Activated CD8-positive, alpha-beta memory T cell treated with anti-CD3 and anti-CD28 coated beads for 36 hours (primary cell): ENCODE data around the gene ATP6V0D1. TPM values are rescaled to one million over a fixed set of nuclear protein-coding genes. Genes with fewer than 3 reads are reported as not detected.

Experiments used
- CTCF ChIA-PET: fragments of 350-600 bp; sonication (Branson Sonifier 250); formaldehyde crosslinking; loops from one replicate; lab custom pipeline; 2021; ENCODE audit warnings: antibody characterized with exemption; lab: Charles Lee
- POLR2A ChIA-PET: fragments of 350-600 bp; sonication (Branson Sonifier 250); formaldehyde crosslinking; loops from one replicate; lab custom pipeline; 2021; ENCODE audit warnings: antibody characterized with exemption; lab: Charles Lee
- total RNA-seq, 2 experiments: library from RNA; stranded (reverse); gene quantifications; one replicate each; pipeline ENCODE4 v1.2.3, GENCODE V29; 2021

ATP6V0D1 gene
- 10 to 100 TPM; 42.2 to 45.0 TPM for total RNA-seq

DNA sequence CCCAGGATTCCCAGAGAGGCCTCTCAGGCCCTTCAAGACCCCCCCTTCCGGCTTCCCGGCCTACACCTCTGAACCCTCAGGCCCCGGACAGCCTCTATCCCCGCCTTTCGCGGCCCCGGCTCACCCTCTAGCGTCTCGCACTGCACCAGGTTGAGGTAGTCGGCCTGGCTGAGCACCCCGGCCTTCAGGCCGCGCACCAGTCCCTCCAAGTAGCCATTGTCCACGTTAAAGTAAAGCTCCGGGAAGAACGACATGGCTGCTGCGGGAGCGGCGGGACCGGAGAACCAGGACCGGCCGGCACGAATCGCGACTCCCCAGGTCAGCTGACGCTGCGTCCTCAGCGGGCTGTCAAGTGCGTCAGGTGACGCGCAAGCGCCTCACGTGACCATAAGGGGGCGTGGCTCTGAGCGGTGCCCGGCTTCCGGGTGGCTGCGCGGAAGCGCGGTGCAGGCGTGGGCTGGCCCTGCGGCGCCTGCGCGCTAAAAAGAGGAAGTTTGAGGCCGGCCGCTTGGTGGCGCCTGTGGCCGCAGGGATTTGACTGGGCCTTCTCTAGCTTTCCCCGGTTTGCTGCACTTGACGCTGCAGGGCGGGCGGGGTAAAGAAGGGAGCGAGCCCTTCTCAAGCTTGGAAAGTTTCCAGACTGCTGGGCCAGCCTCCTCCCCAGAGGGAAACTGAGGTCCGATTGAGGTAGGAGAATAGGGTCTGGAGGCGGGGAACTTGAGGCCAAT lies at the start of gene ATP6V0D1:
Gene ATP6V0D1, minus strand, starts transcription at position 325 of the 728 bp plus-strand sequence. Its CDS starts 71 bp downstream, at position 254.
- POLR2A ChIA-PET, result interaction anchor here (0.6 to 1.1 kb wide), 6 partner anchors 30 to 653 kb away, joined by 3 to 5 read pairs (median 3); partner anchors contain the start of genes GFOD2 and PSMB10
- CTCF ChIA-PET, result interaction anchor here (0.5 to 2.6 kb wide), 23 partner anchors 12 to 531 kb away, joined by 3 to 20 read pairs (median 5); partner anchors contain the start of genes C16orf86, ENKD1 and RIPOR1

DNA sequence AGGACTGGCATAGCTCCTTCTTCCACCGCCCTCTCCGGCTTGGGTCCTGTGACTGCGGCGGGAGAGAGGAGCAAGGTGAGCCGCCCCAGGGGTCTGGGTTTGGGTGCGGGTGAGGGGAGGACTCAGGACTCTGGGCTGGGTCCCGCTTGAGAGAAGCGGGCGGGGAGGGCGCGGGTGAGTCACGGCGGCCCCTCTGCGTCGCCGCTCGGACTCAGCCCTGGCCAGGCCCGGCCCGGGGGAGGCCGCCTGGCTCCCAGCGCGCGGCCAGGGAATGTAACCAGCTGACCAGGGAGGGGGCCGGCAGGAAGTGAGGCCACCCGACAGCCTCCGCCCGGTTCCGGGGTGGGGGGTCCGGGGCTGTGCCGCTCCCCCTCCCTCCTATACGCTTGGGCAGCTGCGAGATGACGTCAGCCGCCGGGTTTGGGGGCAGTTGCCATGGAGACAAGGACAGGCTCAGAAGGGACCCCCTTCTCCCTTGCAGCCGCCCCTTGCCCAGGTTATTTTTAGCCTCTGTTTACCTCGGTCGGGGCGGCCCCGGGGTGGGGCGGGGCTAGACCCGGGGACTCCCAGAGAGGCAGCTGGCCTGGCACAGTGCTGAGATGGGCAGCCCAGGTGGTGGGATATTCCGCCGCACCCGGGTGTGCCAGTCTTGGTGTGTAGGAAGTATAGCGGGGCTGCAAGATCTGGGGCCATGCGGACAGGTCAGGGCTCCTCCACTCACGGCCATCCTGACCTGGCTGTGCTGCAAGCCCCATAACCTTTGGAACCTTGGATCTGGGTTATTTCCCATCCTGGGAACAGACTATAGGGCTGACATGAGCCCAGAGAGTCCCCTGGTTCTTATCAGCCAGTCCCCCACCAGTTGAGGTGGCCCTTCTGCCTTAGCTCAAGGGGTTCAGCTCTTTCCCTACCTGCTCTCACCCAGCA lies 49.3 kb upstream of the ATP6V0D1 start:
- CTCF ChIA-PET, result interaction anchor here (0.6 to 2.0 kb wide), 9 partner anchors 10 to 656 kb away, joined by 3 to 18 read pairs (median 3); partner anchors contain the start of genes ATP6V0D1 and CTCF
- POLR2A ChIA-PET, result interaction anchor here (0.6 to 0.9 kb wide), 2 partner anchors 15 to 130 kb away, joined by 3 read pairs; partner anchors contain the start of gene ACD

DNA sequence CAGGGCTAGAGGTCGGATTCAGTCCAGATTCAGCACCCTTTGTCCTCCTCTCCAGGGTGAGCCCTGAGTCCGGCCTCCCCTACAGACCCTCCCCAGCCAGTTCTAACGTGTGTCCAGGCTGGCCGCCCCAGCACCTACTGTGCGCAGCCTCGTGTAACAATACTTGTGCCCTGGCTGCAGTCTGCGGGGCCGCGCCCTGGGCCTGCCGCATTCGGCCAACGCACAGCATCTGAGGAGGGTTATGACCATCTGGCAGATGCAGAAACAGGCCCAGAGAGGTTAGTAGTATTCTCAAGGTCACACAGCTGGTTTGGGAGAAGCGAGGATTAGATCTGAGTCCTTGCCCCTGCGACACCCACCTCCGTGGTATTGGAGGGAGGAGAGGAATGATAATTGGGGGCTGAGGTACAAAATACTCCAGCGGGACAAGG lies 48.6 kb upstream of the ATP6V0D1 start:
- ChIA-PET POLR2A (no interaction called here), CTCF (interaction anchor here (0.6 to 2.0 kb wide), 8 partner anchors 9 to 656 kb away, joined by 3 to 18 read pairs (median 3); partner anchors contain the start of genes ATP6V0D1 and CTCF)

DNA sequence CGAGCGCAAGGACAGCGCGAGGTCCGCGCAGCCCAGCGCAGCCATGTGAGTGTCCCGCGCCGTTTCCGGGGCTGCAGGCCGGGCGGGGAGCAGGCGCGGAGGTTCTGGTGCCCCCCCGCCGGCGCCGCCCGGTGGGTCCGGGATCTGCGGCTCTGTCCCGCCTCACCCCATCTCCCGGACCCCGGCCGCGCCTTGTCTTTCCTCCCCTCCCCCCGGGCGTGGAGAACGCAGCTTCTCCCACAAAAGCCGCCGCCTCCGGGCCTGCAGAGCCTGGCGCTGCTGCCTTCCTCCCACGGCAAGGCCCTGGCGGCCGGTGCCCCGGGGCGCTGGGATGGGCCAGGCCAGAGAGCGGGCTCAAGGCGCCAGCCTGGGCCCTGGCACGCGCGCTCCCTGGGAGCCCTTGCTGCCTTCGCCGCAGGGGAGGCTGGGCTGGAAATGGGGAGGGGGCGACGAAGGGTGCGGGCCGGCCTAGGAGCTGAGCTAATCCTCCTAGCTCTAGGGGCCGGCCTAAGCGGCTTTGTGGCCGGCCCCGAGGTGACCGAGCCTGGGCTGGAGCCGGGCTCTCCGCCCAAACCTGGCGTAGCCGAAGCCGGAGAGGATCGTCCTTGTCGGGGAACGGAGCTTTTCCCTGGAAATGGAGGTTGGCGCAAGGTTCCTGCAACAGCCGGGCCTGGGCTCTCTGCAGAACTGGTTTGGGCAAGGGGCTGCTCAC lies 48.1 kb upstream of the ATP6V0D1 start:
- CTCF ChIA-PET, result interaction anchor here (0.6 to 2.0 kb wide), 8 partner anchors 8 to 657 kb away, joined by 3 to 18 read pairs (median 3); partner anchors contain the start of genes ATP6V0D1 and CTCF
- POLR2A ChIA-PET, result interaction anchor here (0.7 to 1.2 kb wide), 2 partner anchors 9 to 27 kb away, joined by 3 read pairs; no protein-coding TSS in a partner anchor

DNA sequence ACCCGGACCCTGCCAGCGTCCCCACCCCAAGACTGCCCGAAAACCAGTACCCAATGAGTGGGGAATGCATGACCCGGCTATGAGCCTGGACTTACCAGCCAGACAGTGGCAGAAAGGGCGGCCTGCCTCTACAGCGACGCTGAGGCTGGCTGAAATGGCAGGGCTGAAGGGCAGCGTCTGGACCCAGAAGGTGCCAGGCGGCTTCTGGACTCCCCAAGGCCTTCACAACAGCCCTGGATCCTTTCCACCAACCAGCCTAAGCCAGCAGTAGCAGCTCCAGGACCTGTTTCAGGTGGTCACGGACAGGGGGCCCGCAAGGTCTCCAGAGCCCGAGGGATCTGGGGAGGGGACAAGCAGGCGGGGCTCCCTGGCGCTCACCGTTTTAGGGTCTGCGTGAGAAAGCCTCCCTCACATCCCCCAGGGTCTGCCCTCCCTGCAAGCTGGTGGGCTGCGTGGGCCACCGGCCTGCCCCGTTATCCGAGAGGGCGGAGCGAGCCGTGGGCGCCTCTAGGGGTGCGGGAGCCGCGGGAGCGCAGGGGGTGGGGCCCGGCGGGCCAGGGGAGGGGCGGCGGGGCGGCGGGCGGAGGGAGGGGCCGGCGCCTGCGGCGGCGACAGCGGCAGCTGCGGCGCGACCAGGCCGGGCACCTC lies 47.4 kb upstream of the ATP6V0D1 start, which contains the start of gene RIPOR1:
Gene RIPOR1, plus strand, starts transcription at position 608 of the 648 bp plus-strand sequence. CDS start 9,618 bp downstream, outside the sequence.
- POLR2A ChIA-PET, result interaction anchor here (0.7 to 1.2 kb wide), 2 partner anchors 9 to 27 kb away, joined by 3 read pairs; no protein-coding TSS in a partner anchor
- CTCF ChIA-PET, result interaction anchor here (1.5 to 2.0 kb wide), 2 partner anchors 46 to 101 kb away, joined by 3 to 9 read pairs; partner anchors contain the start of gene ATP6V0D1

DNA sequence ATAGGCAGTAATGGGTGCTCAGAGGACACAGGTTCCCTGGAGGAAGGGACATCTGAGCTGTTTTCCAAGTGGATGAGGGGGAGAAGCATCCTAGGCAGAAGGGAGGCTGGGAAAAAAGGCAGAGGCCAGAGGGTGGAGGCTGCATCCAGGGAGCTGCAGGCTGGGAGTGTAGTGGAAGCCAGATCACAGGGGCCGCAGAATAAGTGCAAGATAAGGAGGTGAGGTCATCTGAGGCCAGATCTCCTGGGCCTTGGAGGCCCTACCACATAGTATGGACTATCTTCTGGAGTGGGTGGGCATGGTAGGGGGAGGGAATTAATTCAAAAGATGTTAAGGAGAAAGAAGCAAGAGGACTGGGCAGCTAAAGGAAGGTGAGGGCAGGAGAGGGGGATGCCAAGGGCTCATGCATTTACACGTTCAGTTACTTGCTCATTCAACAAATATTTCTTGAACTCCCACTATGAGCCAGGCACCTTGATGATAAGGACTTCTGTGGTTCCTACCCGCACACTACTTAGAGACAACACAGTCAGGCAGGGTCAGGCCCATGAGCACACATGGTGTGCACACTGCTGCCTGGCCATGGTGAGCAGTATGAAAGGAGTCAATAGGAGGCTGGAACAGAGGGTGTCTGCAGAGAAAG lies 45.3 kb upstream of the ATP6V0D1 start:
- CTCF ChIA-PET, result interaction anchor here (0.7 to 2.8 kb wide), 3 partner anchors 11 to 119 kb away, joined by 3 to 8 read pairs (median 3); partner anchors contain the start of gene CARMIL2
- POLR2A ChIA-PET, result no interaction called here

DNA sequence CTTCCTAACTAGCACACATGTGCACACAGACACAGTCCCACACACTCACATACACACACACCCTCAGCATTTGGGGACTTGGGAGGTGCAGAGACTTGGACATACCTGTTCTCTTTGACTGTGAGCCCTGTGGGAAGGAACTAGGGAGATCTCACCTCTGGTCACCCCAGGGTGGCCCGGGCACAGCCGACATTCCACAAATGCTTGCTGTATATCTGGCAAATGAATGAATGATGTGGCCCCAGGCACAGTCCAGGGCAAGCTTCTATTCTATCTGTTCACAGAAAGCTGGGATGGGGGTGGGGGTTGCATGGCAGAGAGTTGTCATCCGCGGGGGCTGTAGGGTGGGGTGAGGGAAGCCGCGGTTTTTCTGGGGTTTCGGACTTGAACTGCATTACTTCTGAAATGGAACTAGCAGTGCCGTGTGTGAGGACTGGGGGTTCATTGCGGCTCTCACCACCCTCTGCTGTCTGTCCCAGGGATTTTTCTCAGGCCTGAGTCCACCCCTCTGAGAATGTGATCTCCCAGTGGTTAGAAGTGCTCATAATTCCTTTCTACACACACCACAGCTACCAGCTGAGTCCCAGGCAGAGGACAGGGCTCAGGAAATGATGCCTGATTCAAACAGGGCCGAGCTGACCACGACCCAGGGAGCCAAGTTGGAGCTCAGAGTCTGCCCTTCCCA lies 44.4 kb upstream of the ATP6V0D1 start:
- ChIA-PET POLR2A (interaction anchor here (0.6 kb wide), 1 partner anchor 355 kb away, joined by 4 read pairs; no protein-coding TSS in a partner anchor), CTCF (interaction anchor here (0.6 to 2.8 kb wide), 3 partner anchors 12 to 214 kb away, joined by 3 to 8 read pairs (median 3); partner anchors contain the start of gene CARMIL2)

DNA sequence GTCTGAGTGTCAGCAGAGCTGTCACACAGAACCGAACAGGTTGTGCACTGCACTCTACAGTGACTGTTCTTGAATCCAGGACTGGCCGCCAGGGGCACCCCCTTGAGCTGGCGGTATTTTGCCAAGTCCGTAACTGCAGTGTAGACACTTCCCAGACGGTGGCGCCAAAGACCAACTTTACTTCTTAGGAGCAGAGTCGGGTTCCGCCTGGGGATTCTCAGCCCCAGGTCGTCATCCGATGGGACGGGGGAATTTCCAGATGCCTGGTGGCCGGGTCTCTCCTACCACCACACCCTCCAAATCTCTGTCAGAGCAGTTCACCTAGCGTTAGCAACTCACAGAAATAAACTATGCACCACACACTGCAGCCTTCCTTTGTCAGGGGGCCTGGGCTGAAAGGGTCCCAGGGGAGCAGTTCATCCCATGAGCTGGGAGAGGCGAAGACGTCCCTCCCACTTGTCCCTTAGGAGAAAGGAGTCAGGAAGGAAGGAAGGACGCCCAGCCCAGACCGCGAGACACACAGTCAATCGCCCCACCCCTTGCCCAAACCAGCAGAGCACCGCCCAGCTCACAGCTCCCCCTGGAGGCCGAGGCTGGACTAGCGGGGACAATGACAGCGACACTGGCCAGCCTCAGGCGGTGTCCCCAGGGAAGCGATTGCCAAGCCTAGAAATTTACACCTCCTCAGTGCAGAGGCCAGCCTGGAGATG lies 40.3 kb upstream of the ATP6V0D1 start:
- POLR2A ChIA-PET, result interaction anchor here (0.5 to 1.4 kb wide), 5 partner anchors 16 to 644 kb away, joined by 3 to 17 read pairs (median 4); partner anchors contain the start of genes ACD and CARMIL2
- CTCF ChIA-PET, result interaction anchor here (0.6 to 3.8 kb wide), 52 partner anchors 9 to 564 kb away, joined by 3 to 50 read pairs (median 5); partner anchors contain the start of genes ACD, ATP6V0D1, C16orf86 and CARMIL2

DNA sequence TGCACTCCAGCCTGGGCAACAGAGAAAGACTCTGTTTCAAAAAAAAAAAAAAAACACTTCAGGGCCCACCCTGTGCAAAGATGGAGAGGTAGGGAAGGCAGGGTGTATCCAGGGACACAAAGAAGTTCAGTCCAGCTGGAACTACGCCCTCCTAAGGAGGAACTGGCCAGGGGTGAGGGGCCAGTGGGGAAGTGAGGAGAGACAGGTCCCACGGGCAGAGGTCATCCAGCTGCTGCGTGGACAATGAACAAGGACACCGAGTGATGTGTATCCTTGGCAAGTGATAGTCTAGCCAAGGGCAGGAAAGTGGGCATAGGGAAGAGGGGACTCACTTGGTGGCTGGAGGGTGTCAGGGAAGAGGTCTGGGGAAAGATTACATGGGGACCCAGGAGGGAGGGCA lies 38.3 kb upstream of the ATP6V0D1 start:
- POLR2A ChIA-PET, result no interaction called here

DNA sequence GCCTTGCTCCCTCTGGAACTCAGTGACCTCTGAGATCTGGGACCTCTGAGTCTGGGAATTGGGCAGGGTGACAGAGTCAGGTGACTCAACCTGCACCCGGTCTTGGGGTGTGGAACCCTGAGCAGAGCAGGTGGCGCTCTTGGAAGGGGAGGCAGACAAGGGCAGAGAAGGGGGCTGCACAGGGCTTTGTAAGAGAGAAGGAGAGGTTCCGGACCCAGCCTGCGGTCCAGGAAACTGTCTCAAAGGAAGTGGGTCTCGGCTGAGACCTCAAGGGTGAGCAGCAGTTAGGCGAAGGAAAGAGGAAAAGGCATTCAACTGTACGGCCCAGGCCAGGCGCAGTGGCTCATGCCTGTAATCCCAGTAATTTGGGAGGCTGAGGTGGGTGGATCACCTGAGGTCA lies 37.7 kb upstream of the ATP6V0D1 start:
- POLR2A ChIA-PET, result no interaction called here
- CTCF ChIA-PET, result interaction anchor here (0.7 to 3.1 kb wide), 2 partner anchors 38 to 40 kb away, joined by 3 to 20 read pairs; partner anchors contain the start of gene ATP6V0D1

More for the DNA sequence above, 38.3 kb upstream of the ATP6V0D1 start:
- CTCF ChIA-PET, result interaction anchor here (0.6 to 3.1 kb wide), 3 partner anchors 38 to 44 kb away, joined by 3 to 20 read pairs (median 3); partner anchors contain the start of gene ATP6V0D1

DNA sequence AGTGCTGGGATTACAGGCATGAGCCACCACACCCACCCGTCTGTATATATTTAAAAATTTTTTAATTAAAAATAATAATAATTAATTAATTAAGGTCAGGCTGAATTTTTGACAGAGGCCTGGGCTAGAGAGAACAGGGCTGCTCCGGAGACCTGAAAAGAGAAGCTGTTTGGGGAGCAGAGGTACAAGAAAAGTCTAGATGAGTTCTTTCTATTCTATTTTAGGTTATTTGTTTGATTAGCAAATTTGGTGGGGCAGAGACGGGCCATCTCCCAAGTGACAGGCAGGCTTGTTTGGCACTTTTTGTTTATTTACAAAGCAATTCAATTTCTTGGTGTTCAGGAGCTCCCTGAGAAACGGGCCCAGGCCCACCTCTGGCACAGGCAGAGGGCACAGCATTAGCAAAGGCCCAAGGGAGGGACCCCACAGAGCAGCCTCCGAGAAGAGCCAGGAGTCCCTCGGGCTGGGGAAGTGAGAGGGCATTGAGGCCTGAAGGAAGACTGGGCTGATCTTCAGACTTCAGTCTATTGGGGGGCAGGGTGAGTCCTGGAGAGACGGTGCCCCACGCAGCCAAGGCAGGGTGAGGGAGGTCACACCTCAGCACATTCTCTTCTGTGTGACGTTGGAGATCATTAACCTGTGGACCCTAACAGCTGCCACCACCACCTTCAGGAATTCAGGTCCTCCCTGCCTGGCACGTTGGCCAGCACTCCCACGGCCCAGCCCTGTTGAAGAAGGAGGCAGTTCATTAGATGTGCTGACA lies 36.9 kb upstream of the ATP6V0D1 start:
- CTCF ChIA-PET, result interaction anchor here (0.8 to 1.4 kb wide), 3 partner anchors 23 to 127 kb away, joined by 3 to 5 read pairs (median 3); partner anchors contain the start of gene CARMIL2
- POLR2A ChIA-PET, result no interaction called here

DNA sequence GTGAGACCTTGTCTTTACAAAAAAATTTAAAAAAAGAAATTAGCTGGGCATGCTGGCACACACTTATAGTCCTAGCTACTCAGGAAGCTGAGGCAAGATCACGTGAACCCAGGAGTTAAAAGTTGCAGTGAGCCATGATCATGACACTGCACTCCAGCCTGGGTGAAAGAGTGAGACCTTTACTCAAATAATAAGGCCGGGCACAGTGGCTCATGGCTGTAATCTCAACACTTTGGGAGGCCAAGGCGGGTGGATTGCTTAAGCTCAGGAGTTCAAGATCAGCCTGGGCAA lies 36.1 kb upstream of the ATP6V0D1 start:
- POLR2A ChIA-PET, result no interaction called here
- CTCF ChIA-PET, result interaction anchor here (0.8 to 1.4 kb wide), 3 partner anchors 22 to 128 kb away, joined by 3 to 5 read pairs (median 3); partner anchors contain the start of gene CARMIL2

DNA sequence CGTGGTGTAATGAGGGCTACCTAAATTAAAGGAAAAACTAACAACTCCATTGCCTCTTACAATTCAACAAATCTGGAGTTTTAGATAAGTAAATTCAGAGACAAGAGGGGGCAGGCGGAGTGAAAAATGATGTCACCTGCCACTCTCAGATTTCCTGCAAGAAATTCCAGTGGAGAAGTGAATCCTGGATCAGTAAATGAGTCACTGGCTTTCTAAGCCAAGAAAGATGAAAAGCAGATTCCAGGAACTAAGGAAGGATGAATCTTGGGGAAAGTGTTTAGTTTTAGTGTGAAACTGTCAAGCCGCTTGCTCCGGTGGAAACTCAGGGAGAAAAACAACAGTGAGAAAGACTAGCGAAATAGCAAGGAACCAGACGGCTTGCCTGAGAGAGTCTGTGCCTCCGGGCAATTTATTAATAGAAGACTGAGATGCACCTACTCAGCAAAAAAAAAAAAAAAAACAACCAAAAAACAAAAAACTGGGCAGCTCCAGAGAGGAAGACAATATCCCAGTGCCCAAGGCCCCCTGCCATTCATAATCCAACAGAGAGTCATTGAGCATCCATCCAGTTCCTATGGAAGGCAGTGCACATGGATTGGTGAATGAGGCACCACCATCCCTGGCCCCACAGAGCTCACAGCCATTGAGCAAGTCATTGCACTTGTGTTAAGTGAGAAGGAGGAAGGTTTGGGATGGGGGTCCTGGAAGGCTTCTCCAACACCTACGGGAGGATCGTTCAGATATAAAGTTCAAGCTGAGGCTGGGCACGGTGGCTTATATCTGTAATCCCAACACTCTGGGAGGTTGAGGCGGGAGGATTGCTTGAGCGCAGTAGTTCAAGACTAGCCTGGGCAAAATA lies 35.6 kb upstream of the ATP6V0D1 start:
- POLR2A ChIA-PET, result no interaction called here

More for the DNA sequence above, 35.6 kb upstream of the ATP6V0D1 start:
- CTCF ChIA-PET, result interaction anchor here (0.6 to 3.7 kb wide), 7 partner anchors 22 to 812 kb away, joined by 3 to 26 read pairs (median 3); partner anchors contain the start of gene CARMIL2
